DMS153 treated with DMSO at 0.1 percent for 48 hours (cell line): ENCODE data around the gene CBFA2T3.

Experiments
- DNase-seq: peaks from one replicate; lab custom pipeline; 2025; ENCODE audit not compliant: unreplicated experiment; lab: John Stamatoyannopoulos, UW

CBFA2T3 gene

GRCh38 chr16:88880226-88881006 is 96.6 kb downstream of the CBFA2T3 start:
- no peak for DNase-seq

- no peak for DNase-seq
Observed at GRCh38 chr16:88879788-88880055, 97.3 kb downstream of the CBFA2T3 start.

- DNase-seq = no peak
Observed at GRCh38 chr16:88878967-88879787, 97.8 kb downstream of the CBFA2T3 start.

GRCh38 chr16:88878356-88878755 is 98.7 kb downstream of the CBFA2T3 start:
- DNase-seq = no peak

GRCh38 chr16:88877564-88878289 is 99.3 kb downstream of the CBFA2T3 start:
- DNase-seq = no peak

- DNase-seq = no peak
Observed at GRCh38 chr16:88876942-88877526, 100.0 kb downstream of the CBFA2T3 start.

GRCh38 chr16:88875703-88876234 is 101.2 kb downstream of the CBFA2T3 start:
- DNase-seq = no peak

GRCh38 chr16:88874938-88875599 is 101.9 kb downstream of the CBFA2T3 start:
- no peak for DNase-seq

GRCh38 chr16:88872650-88873331 is 104.2 kb downstream of the CBFA2T3 start:
- DNase-seq = no peak

- no peak for DNase-seq
Observed at GRCh38 chr16:88871730-88872416, 105.1 kb downstream of the CBFA2T3 start.

- DNase-seq = no peak
Observed at GRCh38 chr16:88871349-88871702, 105.7 kb downstream of the CBFA2T3 start.

- peak; percentile 8 for DNase-seq
Observed at GRCh38 chr16:88870608-88871348, 106.2 kb downstream of the CBFA2T3 start.

GRCh38 chr16:88869673-88869980 is 107.4 kb downstream of the CBFA2T3 start:
- no peak for DNase-seq

GRCh38 chr16:88868974-88869672 is 107.9 kb downstream of the CBFA2T3 start:
- no peak for DNase-seq

GRCh38 chr16:88867581-88868246 is 109.3 kb downstream of the CBFA2T3 start:
- DNase-seq = no peak

- peak; percentile 2 for DNase-seq
Observed at GRCh38 chr16:88866151-88866920, 110.7 kb downstream of the CBFA2T3 start, which contains the start of gene PABPN1L. Gene PABPN1L (minus strand): TSS chr16:88866660. CDS start chr16:88866606, 54 bp downstream.

GRCh38 chr16:88865742-88866141 is 111.3 kb downstream of the CBFA2T3 start:
- no peak for DNase-seq
